Stimulated activated naive CD8-positive, alpha-beta T cell treated with anti-CD3 and anti-CD28 coated beads, Interleukin-15, Interleukin-2, amounts not matched to agents 100 U/mL and 50 U/mL, for 24 hours (primary cell): Measurements from ENCODE around the gene TSLP.

Source experiments
- ATAC-seq: fragments of 150-1000 bp; cut with Tn5 transposase; one replicate; pipeline ENCODE4 v1.10.0; 2021
- DNase-seq: peaks from one replicate; pipeline ENCODE4 v3.0.0; 2021

TSLP gene

GRCh38 chr5:111071413-111071812 lies at the start of gene TSLP:
TSS of gene TSLP (plus strand) at chr5:111071713. CDS start at chr5:111071891, 178 bp downstream.
- no peak for DNase-seq
- no peak for ATAC-seq

DNA sequence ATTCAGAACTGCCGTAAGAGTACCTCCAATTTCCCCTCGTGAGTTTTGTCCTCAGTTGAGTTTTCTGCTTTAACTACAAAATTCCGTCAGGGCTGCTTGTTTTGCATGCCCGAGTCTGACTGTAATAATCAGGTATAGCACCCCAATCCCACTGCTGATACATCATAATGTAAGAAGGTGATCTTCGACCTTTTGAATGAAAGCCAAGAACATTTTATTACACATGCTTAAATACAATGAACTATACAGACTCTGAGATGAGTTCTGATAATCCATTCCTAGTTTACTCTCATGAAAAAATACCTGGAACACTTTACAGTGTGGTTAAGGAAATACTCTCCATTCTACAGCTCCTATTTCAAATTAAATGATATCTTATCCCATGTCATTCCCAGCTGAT lies 49.2 kb upstream of the TSLP start:
- DNase-seq (no peak), ATAC-seq (no peak)

DNA sequence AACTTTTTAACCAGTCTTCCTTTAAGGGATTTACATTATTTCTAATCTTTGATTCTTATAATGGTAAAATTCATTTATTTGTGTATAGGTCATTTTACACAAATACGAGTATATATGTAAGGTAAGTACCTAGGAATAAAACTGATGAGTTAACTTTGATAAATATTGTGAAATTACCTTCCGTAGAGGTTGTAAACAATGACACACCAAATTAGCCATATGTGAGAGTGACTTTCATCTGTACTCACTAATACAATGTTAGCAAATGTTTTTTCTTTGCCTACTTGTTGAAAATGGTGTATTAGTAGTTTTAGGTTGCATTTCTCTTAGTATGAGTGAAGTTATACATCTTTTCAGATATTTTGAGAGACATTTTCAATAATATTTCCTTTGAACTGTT lies 42.6 kb upstream of the TSLP start:
- DNase-seq (no peak), ATAC-seq (no peak)

GRCh38 chr5:111043712-111044506 lies 27.6 kb upstream of the TSLP start:
- DNase-seq (no peak), ATAC-seq (no peak)

GRCh38 chr5:111058064-111058463 lies 13.4 kb upstream of the TSLP start:
- ATAC-seq (no peak), DNase-seq (no peak)

DNA sequence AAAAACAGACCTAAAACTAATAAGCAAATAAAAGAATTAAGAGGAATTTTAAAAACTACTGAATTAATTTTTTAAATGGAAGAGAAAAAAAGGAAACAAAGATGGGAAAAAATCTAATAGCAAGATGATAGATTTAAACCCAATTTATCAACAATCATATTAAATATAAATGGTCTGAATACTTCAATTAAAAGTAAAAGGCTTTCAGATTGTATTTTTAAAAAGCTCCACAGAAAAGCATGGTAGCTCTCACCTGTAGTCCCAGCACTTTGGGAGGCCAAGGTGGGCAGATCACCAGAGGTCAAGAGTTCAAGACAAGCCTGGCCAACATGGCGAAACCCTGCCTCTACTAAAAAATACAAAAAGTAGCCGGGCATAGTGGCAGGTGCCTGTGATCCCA lies 11.3 kb upstream of the TSLP start:
- no peak for ATAC-seq
- DNase-seq, result no peak

DNA sequence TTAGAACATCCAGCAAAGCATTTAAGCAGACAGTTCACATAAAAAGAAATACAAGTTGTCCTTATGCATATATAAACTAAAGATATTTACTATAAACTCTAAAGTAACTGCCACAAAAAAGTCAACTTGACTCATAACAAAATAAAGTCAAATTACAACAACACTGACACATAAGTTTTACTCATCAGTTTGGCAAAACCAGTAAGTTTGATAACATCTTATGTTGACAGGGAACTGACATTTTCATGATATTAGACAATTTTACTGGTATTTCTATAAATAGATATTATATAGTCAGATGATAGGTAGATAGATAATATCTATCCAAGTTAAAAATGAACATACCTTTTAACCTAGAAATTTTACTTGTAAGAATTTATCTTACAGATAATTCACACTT lies 9.9 kb upstream of the TSLP start:
- ATAC-seq, result no peak
- no peak for DNase-seq

DNA sequence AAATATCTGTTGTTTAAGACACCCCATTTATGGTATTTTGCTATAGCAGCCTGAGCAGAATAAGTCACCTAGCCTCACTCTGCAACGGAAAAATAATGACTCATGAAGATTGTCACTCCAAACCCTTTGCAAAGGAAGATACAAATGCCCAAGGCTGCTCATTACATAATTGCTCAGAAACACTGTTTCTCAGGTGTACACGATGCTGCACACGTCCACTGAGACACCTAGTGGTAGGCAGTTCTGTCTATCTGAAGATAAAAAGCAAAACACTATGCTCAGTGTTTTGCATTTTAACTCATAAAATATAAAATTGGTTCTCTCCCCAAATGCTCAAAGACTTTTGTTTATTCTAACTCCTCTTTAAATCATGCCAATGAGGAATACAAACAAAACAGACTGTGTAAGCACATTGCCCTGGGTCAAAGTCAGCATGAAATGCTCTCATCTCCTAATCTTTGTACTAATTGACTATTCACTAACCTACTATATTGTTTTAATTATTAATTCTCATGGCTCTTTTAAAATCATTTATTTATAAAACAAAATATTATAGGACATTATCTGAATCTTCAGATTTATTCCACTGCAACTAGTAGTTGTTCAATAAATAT lies 7.7 kb upstream of the TSLP start:
- DNase-seq (no peak), ATAC-seq (no peak)

- DNase-seq, result no peak
- ATAC-seq, result no peak
These were observed 5.1 kb upstream of the TSLP start for GRCh38 chr5:111066261-111066938.

GRCh38 chr5:111068213-111068612 lies 3.3 kb upstream of the TSLP start:
- DNase-seq (no peak), ATAC-seq (no peak)

- no peak for ATAC-seq
- no peak for DNase-seq
These were observed 1.7 kb upstream of the TSLP start for GRCh38 chr5:111069839-111070238.

- ATAC-seq (peak; percentile 70), DNase-seq (peak; percentile 43)
These were observed 1.0 kb upstream of the TSLP start for GRCh38 chr5:111070272-111071134.

DNA sequence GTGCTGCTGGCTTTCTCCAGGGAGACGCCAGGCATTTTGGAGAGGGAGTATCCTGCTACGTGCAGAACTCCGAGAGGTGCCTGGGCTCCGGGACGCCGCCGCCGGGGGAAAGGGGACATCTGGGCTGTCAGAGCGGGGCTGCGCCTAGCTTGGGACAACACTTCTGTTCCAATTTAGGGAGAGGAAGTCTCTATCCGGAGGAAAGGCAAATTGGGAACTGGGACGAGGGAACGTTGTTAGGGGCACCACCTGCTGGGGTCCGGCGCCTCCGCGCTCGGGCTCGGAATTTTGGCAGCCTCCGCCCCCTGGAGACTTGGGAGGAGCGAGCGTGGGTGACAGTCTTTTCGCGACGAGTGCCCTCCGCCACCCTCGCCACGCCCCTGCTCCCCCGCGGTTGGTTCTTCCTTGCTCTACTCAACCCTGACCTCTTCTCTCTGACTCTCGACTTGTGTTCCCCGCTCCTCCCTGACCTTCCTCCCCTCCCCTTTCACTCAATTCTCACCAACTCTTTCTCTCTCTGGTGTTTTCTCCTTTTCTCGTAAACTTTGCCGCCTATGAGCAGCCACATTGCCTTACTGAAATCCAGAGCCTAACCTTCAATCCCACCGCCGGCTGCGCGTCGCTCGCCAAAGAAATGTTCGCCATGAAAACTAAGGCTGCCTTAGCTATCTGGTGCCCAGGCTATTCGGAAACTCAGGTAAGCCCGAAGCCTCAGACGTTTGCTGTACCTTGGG lies 1.6 kb downstream of the TSLP start:
- ATAC-seq, result peak; percentile 87
- DNase-seq, result peak; percentile 75

DNA sequence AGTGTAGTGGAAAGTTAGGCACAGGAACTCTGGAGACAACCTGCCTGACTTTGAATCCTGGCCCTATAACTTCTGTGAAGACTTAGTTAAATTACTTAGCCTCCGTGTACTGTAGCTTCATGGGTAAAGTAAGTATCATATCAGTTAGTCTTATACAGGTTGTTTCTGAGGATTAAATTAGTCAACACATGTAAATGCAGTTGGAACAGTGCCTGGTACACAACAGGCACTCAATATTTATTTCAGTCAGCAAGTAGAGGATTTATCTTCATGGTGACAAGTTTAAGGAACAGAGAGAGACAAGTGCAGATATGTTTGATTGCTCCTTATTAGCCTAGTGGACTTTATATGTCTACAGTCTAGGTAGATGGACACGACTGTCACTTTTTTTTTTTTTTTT lies 2.7 kb downstream of the TSLP start:
- ATAC-seq, result no peak
- no peak for DNase-seq

- ATAC-seq, result peak; percentile 57
- DNase-seq, result no peak
These were observed 4.0 kb downstream of the TSLP start for GRCh38 chr5:111075520-111075919.

DNA sequence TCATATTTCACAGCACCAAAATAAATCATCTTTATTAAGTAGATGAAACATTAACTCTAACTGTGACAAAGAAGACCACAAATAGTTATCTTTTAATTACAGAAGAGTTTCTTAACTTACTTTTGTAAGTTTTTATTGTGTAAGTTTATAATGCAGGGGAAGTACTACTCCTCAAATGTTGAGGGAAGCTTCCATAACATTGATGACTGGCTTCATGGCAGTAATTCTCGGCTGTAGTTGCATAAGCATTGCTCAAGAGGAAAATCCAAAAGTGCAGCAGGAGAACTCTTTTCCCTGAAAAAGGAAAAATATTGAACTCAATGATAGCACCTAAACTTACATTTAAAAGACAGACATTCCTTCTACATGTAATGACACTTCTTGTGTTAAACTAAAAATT lies 4.6 kb downstream of the TSLP start:
- ATAC-seq (no peak), DNase-seq (no peak)

DNA sequence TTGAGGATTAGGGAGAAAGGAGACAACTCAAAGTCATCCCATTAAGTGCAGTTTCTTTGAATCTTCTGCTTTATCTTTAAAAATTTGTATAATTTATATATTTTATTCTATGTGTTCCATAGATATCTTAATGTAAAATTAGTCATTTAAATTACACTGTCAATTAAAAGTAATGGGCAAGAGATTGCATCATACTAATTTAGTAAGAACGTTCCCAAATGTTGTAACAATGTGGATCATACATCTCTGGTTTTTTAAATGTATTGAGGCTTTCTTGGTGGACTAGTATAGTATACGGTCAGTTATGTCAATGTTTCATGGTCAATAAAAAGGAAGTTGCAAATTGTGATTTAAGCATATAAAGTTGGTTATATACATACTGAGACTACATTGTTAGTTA lies 6.2 kb downstream of the TSLP start:
- DNase-seq, result no peak
- no peak for ATAC-seq

DNA sequence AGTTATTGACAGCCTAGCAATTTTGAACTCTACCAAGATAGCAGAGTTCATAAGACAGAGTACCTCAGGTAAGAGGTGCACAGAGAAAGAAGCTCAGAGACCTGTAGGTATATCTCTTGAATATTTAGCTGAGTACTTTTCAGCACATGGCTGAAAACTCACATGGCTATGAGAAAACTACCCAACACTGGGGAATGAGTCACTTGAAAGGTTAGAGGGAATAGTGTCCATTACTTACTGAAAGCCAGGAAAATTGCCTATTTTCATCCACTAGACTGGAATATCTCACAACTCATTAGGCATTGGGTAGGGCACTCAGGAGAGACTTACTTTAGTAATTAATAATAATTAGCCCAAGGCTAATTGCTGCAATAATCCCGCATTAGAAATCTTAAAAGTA lies 8.3 kb downstream of the TSLP start:
- no peak for DNase-seq
- no peak for ATAC-seq

DNA sequence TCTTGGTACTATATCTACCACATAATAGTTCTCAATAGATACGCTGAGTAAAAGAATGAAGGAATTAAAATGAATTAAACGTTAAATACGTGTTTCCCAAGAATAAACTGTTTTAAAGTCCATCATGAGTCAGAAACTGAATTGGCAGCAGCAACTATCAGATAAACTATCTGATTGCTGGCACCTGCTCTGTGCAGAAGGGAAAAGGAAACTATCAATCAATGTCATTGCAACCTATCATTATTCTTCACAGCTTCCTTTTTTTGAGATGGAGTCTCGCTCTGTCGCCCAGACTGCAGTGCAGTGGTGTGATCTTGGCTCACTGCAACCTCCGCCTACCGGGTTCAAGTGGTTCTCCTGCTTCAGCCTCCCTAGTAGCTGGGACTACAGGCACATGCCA lies 11.8 kb downstream of the TSLP start:
- ATAC-seq (no peak), DNase-seq (no peak)

DNA sequence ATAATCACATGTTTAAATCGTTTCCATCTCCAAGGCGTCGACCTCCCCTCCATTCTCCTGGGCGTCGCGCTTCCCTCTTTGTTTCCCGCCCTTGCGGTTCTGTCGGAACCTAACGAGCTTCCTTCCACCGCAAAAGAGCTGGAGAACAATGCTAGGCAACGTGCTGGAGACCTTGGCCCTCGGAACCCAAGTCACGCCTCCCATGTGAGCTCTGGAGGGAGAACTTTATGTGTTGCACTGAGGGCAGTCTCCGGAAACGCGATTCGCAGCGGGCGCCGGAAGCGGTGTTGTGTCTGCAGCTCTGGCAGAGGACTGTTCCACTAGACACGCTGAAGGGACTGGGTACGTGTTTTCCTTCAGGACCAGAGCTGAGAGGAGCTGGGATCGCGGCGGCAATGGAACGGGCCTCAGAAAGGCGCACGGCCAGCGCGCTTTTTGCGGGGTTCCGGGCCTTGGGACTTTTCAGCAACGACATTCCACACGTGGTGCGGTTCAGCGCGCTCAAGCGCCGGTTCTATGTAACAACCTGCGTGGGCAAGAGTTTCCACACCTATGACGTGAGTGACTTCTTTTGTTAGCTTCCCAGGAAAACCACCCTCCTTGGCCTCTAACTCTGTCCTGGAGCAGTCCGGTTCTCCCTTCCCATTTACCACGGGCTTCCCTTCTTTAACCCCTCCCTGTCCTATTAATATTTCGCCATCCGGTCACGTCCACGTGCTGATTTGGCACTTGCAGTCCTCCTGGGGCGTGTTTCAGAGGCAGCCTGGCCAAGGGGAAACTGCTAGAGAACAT lies 20.7 kb downstream of the TSLP start, which contains the start of gene WDR36:
Gene WDR36 (plus strand): TSS at position 287 of the 792 bp plus-strand sequence. CDS start 109 bp downstream, at position 396.
- DNase-seq, result peak; percentile 90
- peak; percentile 96 for ATAC-seq

DNA sequence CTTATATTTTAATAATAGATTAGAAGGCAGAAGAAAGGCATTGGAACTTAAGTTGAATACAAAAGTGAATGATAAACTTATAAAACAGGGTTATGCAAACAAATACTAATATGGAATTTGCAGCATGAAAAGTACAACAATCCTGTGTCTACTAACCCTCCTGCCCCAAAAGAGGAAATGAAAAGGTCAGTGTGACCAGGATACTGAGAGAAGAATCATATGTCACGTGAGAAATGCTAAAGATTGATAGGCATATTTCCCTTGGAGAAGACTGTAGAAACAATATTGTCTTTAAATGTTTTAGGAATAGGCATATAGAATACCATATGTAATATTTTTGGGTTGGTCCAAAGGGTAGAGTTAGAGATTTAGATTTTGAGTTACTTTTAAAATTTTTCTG lies 24.5 kb downstream of the TSLP start:
- DNase-seq, result no peak
- no peak for ATAC-seq
